Measurements from ENCODE around the gene WSCD2. TPM values are rescaled to one million over a fixed set of nuclear protein-coding genes. Genes with fewer than 3 reads are reported as not detected.

WSCD2 gene
- total and polyA plus RNA-seq, 8 donors, result 0.25 to 6.7 (median 1.4) TPM; not detected in 3

- DNase-seq, result no peak
- H3K36me3 ChIP-seq, result no peaks in the 10 kb centered on the region
- WGBS, 5 donors, result 56 to 66% (median 64%) methylated on average over 3 of the region's 3 CpGs
- peaks cover 0 to 22% (median 5%) of the 10 kb centered on the region in 4 donors for H3K4me1 ChIP-seq
- H3K27me3 ChIP-seq, result peaks cover 0 to 6% (median 0%) of the 10 kb centered on the region in 3 donors
- no peak overlapping the region for H3K4me3 ChIP-seq
- H3K9me3 ChIP-seq, result no peaks in the 10 kb centered on the region
- H3K27ac ChIP-seq, result no peak overlapping the region
- TF ChIP-seq POLR2A (IDR thresholded peaks at IDR 0.05) (no peak), EP300 (IDR thresholded peaks at IDR 0.05) (no peak), POLR2AphosphoS5 (IDR thresholded peaks at IDR 0.05) (no peak)
- TF ChIP-seq, protein P1, sequence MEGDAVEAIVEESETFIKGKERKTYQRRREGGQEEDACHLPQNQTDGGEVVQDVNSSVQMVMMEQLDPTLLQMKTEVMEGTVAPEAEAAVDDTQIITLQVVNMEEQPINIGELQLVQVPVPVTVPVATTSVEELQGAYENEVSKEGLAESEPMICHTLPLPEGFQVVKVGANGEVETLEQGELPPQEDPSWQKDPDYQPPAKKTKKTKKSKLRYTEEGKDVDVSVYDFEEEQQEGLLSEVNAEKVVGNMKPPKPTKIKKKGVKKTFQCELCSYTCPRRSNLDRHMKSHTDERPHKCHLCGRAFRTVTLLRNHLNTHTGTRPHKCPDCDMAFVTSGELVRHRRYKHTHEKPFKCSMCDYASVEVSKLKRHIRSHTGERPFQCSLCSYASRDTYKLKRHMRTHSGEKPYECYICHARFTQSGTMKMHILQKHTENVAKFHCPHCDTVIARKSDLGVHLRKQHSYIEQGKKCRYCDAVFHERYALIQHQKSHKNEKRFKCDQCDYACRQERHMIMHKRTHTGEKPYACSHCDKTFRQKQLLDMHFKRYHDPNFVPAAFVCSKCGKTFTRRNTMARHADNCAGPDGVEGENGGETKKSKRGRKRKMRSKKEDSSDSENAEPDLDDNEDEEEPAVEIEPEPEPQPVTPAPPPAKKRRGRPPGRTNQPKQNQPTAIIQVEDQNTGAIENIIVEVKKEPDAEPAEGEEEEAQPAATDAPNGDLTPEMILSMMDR (IDR thresholded peaks at IDR 0.05), result no peak
- intact Hi-C loops (cut with DNase I; ENCODE audit: low total_unique reads), result no loop called here
Observed at GRCh38 chr12:108109504-108109903, 19.6 kb upstream of the WSCD2 start.

DNA sequence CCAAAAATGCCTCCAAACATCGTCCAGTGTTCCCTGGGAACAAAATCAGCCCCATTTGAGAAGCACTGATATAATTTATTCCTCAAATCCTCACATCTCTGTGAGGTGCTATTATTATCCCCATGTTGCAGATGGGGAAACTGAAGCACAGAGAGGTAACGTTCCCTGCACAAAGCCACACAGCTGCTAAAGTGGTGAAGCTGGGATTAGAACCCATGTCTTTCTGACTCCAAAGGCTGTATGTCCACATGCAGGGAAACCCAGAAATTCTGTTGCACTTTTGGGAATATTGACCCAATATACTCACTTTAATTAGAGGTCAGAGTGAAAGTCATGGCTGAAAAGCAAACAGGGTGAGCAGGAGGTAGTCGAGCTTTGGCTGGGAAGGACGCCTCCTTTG lies 19.1 kb upstream of the WSCD2 start:
- intact Hi-C loops (cut with DNase I; ENCODE audit: low total_unique reads), result no loop called here
- 57 to 65% (median 60%) methylated on average over 4 of the region's 4 CpGs for WGBS, 5 donors
- H3K36me3 ChIP-seq, result no peaks in the 10 kb centered on the region
- H3K27me3 ChIP-seq, result peaks cover 0 to 6% (median 0%) of the 10 kb centered on the region in 3 donors
- no peak overlapping the region for H3K4me3 ChIP-seq
- TF ChIP-seq, protein P1 (IDR thresholded peaks at IDR 0.05), result no peak
- no peak for TF ChIP-seq POLR2A (IDR thresholded peaks at IDR 0.05)
- TF ChIP-seq POLR2AphosphoS5 (IDR thresholded peaks at IDR 0.05), result no peak
- TF ChIP-seq EP300 (IDR thresholded peaks at IDR 0.05), result no peak
- H3K27ac ChIP-seq, result no peak overlapping the region
- peaks cover 0 to 22% (median 6%) of the 10 kb centered on the region in 4 donors for H3K4me1 ChIP-seq
- H3K9me3 ChIP-seq, result no peaks in the 10 kb centered on the region
- DNase-seq, result no peak

DNA sequence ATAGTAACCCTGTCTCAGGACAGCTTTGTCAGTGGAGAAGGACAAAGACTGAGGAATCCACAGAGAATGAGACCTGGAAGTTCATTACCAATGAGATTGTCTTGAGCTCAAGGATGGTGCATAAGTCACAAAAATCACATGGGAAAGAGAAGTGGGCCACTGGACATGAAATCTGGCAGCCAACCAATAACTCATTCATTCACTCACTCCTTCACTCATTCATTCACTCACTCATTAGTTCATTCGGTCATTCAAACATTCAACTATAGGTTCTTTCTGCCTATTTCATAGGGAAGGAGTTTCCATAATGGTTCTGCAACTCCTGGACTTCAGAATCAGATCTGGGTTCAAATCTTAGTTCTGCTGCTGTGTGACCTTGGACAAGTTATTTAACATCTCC lies 18.2 kb upstream of the WSCD2 start:
- Histone ChIP-seq H3K9me3 (no peaks in the 10 kb centered on the region), H3K27me3 (peaks cover 0 to 9% (median 0%) of the 10 kb centered on the region in 3 donors), H3K4me3 (no peak overlapping the region), H3K36me3 (no peaks in the 10 kb centered on the region), H3K4me1 (peaks cover 0 to 30% (median 6%) of the 10 kb centered on the region in 4 donors), H3K27ac (no peak overlapping the region)
- TF ChIP-seq POLR2AphosphoS5 (IDR thresholded peaks at IDR 0.05) (no peak), POLR2A (IDR thresholded peaks at IDR 0.05) (no peak), EP300 (IDR thresholded peaks at IDR 0.05) (no peak)
- TF ChIP-seq, protein P1 (IDR thresholded peaks at IDR 0.05), result no peak
- intact Hi-C loops (cut with DNase I; ENCODE audit: low total_unique reads), result no loop called here
- DNase-seq, result no peak
- 86 to 100% (median 91%) methylated on average over 1 of the region's 1 CpG for WGBS, 5 donors

GRCh38 chr12:108112832-108113556 lies 16.1 kb upstream of the WSCD2 start:
- 55 to 63% (median 58%) methylated on average over 11 of the region's 11 CpGs for WGBS, 5 donors
- no peak overlapping the region for H3K4me3 ChIP-seq
- no peaks in the 10 kb centered on the region for H3K9me3 ChIP-seq
- TF ChIP-seq POLR2A (IDR thresholded peaks at IDR 0.05) (no peak), POLR2AphosphoS5 (IDR thresholded peaks at IDR 0.05) (no peak), EP300 (IDR thresholded peaks at IDR 0.05) (no peak)
- TF ChIP-seq, protein P1 (IDR thresholded peaks at IDR 0.05), result no peak
- DNase-seq, result peak in 1 of 2 donors; percentile 75
- peaks cover 0 to 3% (median 0%) of the 10 kb centered on the region in 3 donors for H3K27me3 ChIP-seq
- H3K36me3 ChIP-seq, result no peaks in the 10 kb centered on the region
- peak overlapping the region in 3 of 5 donors; percentile 30 to 51 (median 35) for H3K27ac ChIP-seq
- intact Hi-C loops (cut with DNase I; ENCODE audit: low total_unique reads), result no loop called here
- H3K4me1 ChIP-seq, result peaks cover 0 to 32% (median 6%) of the 10 kb centered on the region in 4 donors

All from stomach (tissue), 9 donors.